ENCODE results near the gene SMPD4.
"Not testable (repeated sequence)": the region's sequence is repeated elsewhere in the genome, so short reads cannot be mapped to it uniquely, and the experiment has no call there.

The SMPD4 gene

GRCh38 chr2:130181325-130181879, at the start of gene SMPD4:
Gene SMPD4, minus strand, starts transcription at chr2:130181602. Its CDS starts 5,010 bp downstream, at chr2:130176592.
- peak; percentile 60 for DNase-seq (ENCODE audit: low read depth, low spot score)

GRCh38 chr2:130230907-130231306, 49.5 kb upstream of the SMPD4 start:
- DNase-seq (ENCODE audit: low read depth, low spot score): not testable (repeated sequence)

- DNase-seq (ENCODE audit: low read depth, low spot score): not testable (repeated sequence)
These were observed 49.0 kb upstream of the SMPD4 start for GRCh38 chr2:130230376-130230775.

- DNase-seq (ENCODE audit: low read depth, low spot score): not testable (repeated sequence)
These were observed 47.7 kb upstream of the SMPD4 start for GRCh38 chr2:130229161-130229510.

- not testable (repeated sequence) for DNase-seq (ENCODE audit: low read depth, low spot score)
These were observed 47.2 kb upstream of the SMPD4 start for GRCh38 chr2:130228467-130229160.

GRCh38 chr2:130228005-130228404, 46.6 kb upstream of the SMPD4 start:
- DNase-seq (ENCODE audit: low read depth, low spot score): not testable (repeated sequence)

GRCh38 chr2:130222523-130222922, 41.1 kb upstream of the SMPD4 start:
- not testable (repeated sequence) for DNase-seq (ENCODE audit: low read depth, low spot score)

GRCh38 chr2:130220505-130220904, 39.1 kb upstream of the SMPD4 start:
- not testable (repeated sequence) for DNase-seq (ENCODE audit: low read depth, low spot score)

- not testable (repeated sequence) for DNase-seq (ENCODE audit: low read depth, low spot score)
These were observed 37.7 kb upstream of the SMPD4 start for GRCh38 chr2:130219147-130219546.

GRCh38 chr2:130207051-130207450, 25.6 kb upstream of the SMPD4 start:
- DNase-seq (ENCODE audit: low read depth, low spot score): not testable (repeated sequence)

GRCh38 chr2:130203150-130203549, 21.7 kb upstream of the SMPD4 start:
- not testable (repeated sequence) for DNase-seq (ENCODE audit: low read depth, low spot score)

- not testable (repeated sequence) for DNase-seq (ENCODE audit: low read depth, low spot score)
These were observed 21.1 kb upstream of the SMPD4 start for GRCh38 chr2:130202518-130202917.

GRCh38 chr2:130198343-130198742, 16.9 kb upstream of the SMPD4 start, which contains the start of gene TUBA3E:
Gene TUBA3E, minus strand, starts transcription at chr2:130198439. Its CDS starts 79 bp downstream, at chr2:130198360.
- DNase-seq (ENCODE audit: low read depth, low spot score): no peak

- not testable (repeated sequence) for DNase-seq (ENCODE audit: low read depth, low spot score)
These were observed 14.7 kb upstream of the SMPD4 start for GRCh38 chr2:130196052-130196451.

GRCh38 chr2:130195089-130195635, 13.8 kb upstream of the SMPD4 start:
- not testable (repeated sequence) for DNase-seq (ENCODE audit: low read depth, low spot score)

- not testable (repeated sequence) for DNase-seq (ENCODE audit: low read depth, low spot score)
These were observed 12.4 kb upstream of the SMPD4 start for GRCh38 chr2:130193824-130194223.

- DNase-seq (ENCODE audit: low read depth, low spot score): not testable (repeated sequence)
These were observed 11.0 kb upstream of the SMPD4 start for GRCh38 chr2:130192451-130192850.

GRCh38 chr2:130191319-130191718, 9.9 kb upstream of the SMPD4 start:
- DNase-seq (ENCODE audit: low read depth, low spot score): not testable (repeated sequence)

- no peak for DNase-seq (ENCODE audit: low read depth, low spot score)
These were observed 8.8 kb upstream of the SMPD4 start for GRCh38 chr2:130190237-130190636.

GRCh38 chr2:130188958-130189357, 7.6 kb upstream of the SMPD4 start:
- DNase-seq (ENCODE audit: low read depth, low spot score): not testable (repeated sequence)

- not testable (repeated sequence) for DNase-seq (ENCODE audit: low read depth, low spot score)
These were observed 6.7 kb upstream of the SMPD4 start for GRCh38 chr2:130187859-130188792.

- no peak for DNase-seq (ENCODE audit: low read depth, low spot score)
These were observed 5.9 kb upstream of the SMPD4 start for GRCh38 chr2:130187268-130187667.
